IPS-18a (cell line): ENCODE results near the gene ARHGAP6.
"Not testable (repeated sequence)": the region's sequence is repeated elsewhere in the genome, so short reads cannot be mapped to it uniquely, and the experiment has no call there.

Experiments
- H3K27ac ChIP-seq: one replicate; pipeline ENCODE4 v1.5.1; 2013; ENCODE audit warnings: low read length
- H3K27me3 ChIP-seq: one replicate; pipeline ENCODE4 v1.6.1; 2013; ENCODE audit warnings: mild to moderate bottlenecking, low read length; ENCODE audit not compliant: control insufficient read depth, insufficient read depth
- H3K36me3 ChIP-seq: one replicate; pipeline ENCODE4 v1.6.1; 2013; ENCODE audit warnings: low read depth, low read length; ENCODE audit not compliant: control insufficient read depth
- H3K4me1 ChIP-seq: one replicate; pipeline ENCODE4 v1.6.1; 2013; ENCODE audit warnings: low read depth, low read length; ENCODE audit not compliant: control insufficient read depth
- H3K4me3 ChIP-seq: one replicate; pipeline ENCODE4 v1.5.1; 2013; ENCODE audit warnings: low read length
- H3K9ac ChIP-seq: one replicate; pipeline ENCODE4 v1.6.1; 2013; ENCODE audit warnings: mild to moderate bottlenecking, low read length, moderate library complexity
- H3K9me3 ChIP-seq: one replicate; pipeline ENCODE4 v1.6.1; 2013; ENCODE audit warnings: low read depth, low read length; ENCODE audit not compliant: control insufficient read depth

ARHGAP6 gene

DNA sequence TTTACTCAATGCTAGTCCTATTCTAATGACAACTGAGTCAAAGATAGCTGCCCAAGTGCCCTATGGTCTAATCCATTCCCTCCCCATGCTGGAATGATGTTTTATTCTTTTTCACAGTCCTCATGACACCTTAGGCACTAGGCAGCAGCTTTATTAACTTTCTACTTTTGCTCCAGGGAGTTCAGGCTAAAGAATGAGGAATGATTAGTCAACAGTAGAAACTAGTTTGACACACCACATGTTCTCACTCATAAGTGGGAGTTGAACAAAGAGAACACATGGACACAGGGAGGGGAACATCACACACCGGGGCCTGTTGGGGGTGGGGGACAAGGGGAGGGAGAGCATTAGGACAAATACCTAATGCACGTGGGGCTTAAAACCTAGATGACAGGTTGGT lies 309.8 kb downstream of the ARHGAP6 start:
- not testable (repeated sequence) for H3K27me3 ChIP-seq, H3K4me3 ChIP-seq, H3K9me3 ChIP-seq, H3K36me3 ChIP-seq, H3K27ac ChIP-seq, H3K9ac ChIP-seq, H3K4me1 ChIP-seq

DNA sequence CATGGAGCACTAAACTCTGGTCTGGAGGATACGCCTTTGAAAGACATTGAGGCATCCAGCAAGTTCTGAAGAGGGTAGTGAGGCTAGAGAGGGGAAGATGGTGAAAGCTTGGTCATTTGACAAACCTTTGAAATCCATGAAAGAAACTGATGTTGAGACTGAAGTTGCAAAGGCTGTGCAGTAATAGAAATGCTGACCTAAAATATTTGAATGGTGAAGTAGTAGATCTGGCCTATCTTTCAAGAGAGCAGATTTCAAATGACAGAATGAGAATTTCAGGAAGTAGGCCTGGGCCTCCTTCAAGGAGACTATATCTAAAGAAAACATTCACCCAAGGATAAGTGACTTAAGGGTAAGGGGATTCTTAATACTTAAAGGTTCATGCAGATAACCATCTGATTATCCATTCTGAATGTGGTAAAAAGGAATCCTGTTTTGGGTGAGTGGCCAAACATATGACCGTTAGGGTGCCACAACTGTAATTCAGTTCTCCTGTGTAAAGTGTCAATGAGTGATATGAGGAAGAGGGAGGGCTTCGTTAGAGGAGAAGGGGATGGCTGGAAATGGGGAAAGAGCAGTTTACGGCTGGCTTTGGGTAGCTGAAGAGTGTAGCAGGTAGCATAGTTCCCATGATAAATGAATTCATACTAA lies 310.3 kb downstream of the ARHGAP6 start:
- no peak overlapping the region for H3K27ac ChIP-seq
- no peaks in the 10 kb centered on the region for H3K4me1 ChIP-seq
- no peaks in the 10 kb centered on the region for H3K27me3 ChIP-seq
- H3K4me3 ChIP-seq: no peak overlapping the region
- H3K9ac ChIP-seq: no peak overlapping the region
- H3K9me3 ChIP-seq: no peaks in the 10 kb centered on the region
- H3K36me3 ChIP-seq: no peaks in the 10 kb centered on the region

DNA sequence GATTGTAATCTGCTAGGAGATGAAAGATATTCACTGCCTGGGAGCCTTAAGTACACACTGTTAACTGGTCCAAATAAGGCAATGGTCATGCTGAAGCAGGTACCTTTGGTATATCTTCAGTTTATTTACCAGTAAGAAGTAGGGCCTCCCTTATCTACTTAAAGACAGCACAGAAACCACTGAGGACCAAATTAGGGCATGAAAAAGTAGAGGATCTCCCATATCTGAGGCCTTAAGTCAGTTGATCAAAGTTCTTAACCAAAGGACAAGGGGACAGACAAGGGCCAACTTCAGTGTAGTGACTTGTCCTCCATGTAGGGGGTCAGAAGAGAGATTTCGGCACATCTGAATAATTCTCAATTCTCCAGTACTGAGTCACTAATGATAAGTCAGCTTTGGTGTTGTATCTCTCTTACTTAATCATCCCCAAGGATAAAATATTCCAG lies 313.4 kb downstream of the ARHGAP6 start:
- Histone ChIP-seq H3K27ac (no peak overlapping the region), H3K27me3 (no peaks in the 10 kb centered on the region), H3K9me3 (no peaks in the 10 kb centered on the region), H3K36me3 (no peaks in the 10 kb centered on the region), H3K4me1 (no peaks in the 10 kb centered on the region), H3K4me3 (no peak overlapping the region), H3K9ac (no peak overlapping the region)

DNA sequence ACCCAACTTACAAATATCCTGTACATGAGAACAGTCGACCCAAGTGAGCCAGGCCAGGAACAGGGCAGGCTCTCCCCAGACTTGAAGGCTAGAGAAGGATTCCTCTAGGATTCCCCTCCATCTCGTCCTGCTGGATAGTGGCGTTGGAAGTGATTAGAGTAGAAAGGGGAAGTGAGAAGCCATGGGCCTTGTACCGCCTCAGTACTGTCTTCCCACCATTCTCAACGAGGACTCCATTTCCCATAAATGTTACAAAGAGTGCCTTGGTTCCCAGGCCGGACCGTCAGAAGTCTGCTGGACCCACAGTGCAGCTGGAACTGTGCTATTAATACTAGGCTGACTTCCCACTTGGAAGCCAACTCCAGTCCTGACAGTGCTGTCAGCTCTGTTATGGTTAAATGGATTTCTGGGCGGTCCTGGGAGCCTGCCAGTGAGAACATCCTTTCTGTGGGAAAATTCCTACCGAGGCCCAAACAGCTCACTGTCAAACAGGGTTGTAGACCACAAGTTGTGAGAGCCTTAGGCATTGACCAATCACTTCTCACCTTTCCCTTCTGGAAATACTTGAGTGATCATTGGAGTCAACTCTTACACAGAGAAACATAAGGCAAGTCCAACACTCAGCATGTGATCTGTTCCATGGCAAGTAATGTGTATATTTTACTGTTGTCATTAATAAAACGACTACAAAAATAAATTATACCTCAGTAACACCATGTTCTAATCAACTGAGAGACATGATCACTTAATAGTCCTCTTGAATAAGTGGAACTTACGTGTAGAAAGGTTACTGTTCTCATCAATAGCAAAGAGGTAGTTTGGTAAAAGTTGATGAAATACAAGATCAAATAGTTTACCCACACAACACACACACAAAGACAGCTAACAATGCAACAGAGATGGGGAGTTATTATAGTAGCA lies 314.1 kb downstream of the ARHGAP6 start:
- no peak overlapping the region for H3K27ac ChIP-seq
- H3K36me3 ChIP-seq: no peaks in the 10 kb centered on the region
- no peaks in the 10 kb centered on the region for H3K9me3 ChIP-seq
- no peak overlapping the region for H3K9ac ChIP-seq
- no peak overlapping the region for H3K4me3 ChIP-seq
- H3K4me1 ChIP-seq: no peaks in the 10 kb centered on the region
- H3K27me3 ChIP-seq: no peaks in the 10 kb centered on the region

DNA sequence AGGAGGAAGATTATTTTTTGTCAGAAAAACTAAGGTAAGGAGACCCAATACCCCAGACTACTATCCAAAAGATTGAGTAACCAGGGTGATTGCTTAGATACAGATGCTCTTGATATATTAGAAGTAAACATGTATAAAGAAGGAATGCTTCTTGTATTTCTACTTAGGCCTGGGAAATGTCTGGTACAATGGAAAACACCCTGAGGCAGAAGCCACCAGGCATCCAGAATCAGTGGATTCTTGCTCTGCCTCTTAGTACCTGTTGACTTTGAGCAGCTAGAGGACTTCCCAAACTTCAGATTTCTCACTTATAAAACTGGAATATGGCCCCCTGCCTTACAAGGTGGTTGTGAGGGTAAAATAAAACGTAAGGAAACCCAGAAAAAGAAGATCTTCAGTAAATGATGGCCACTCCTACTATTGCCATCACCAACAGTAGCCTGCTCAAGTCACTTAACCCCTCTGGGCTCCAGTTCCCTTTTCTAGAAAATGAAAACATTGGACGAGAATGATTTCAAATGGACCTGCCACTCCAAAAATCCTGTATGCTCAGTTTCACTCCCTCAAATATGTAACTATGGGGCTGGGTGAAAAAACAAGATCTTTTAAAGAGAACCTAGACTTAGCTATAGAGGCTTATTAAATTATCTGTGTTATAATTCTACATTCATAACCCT lies 315.9 kb downstream of the ARHGAP6 start:
- Histone ChIP-seq H3K27ac (no peak overlapping the region), H3K9me3 (no peaks in the 10 kb centered on the region), H3K4me3 (no peak overlapping the region), H3K36me3 (no peaks in the 10 kb centered on the region), H3K4me1 (peaks cover 6% of the 10 kb centered on the region), H3K9ac (no peak overlapping the region), H3K27me3 (no peaks in the 10 kb centered on the region)

DNA sequence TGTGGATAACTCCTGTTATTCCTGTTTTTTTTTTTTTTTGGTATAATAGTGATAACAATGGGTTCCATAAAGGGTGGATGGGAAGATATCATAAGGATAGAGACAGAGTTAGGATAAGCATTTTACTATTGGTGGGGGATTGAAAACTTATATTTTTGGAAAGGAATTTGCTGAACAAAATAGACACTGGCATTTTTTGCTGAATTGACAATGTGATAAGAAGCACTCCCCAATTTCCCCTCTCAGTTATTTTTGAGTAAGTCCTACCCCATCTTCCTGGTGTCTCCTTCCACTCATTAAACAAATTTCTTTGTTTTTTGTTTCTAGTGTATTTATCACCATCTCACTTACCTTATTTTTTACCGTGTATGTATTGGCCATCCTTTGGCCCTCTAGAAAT lies 316.7 kb downstream of the ARHGAP6 start:
- H3K36me3 ChIP-seq: no peaks in the 10 kb centered on the region

DNA sequence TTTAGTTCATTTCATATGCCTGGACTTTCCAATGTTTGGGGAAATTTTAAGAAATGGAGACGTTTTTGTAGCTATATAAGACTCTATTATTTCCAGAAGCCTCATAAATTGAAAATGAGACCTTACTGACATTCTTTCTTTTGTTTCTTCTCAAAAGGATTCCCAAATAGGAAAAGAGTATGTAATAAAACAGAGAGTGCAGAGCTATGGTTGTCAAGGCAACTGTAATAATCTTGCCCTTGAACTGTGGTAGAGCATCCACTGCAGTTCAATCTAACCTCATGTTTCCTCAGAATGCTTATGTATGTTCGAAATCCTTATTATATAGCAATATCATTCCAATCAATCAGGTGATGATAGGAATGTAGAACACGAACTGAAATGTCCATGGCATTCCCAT lies 318.4 kb downstream of the ARHGAP6 start:
- Histone ChIP-seq H3K36me3 (no peaks in the 10 kb centered on the region), H3K27me3 (no peaks in the 10 kb centered on the region), H3K27ac (no peak overlapping the region), H3K4me3 (no peak overlapping the region), H3K9ac (no peak overlapping the region), H3K9me3 (no peaks in the 10 kb centered on the region), H3K4me1 (peaks cover 6% of the 10 kb centered on the region)

More for the DNA sequence above, 316.7 kb downstream of the ARHGAP6 start:
- H3K9ac ChIP-seq: no peak overlapping the region
- no peaks in the 10 kb centered on the region for H3K27me3 ChIP-seq
- no peaks in the 10 kb centered on the region for H3K9me3 ChIP-seq
- no peak overlapping the region for H3K27ac ChIP-seq
- peaks cover 6% of the 10 kb centered on the region for H3K4me1 ChIP-seq
- no peak overlapping the region for H3K4me3 ChIP-seq

DNA sequence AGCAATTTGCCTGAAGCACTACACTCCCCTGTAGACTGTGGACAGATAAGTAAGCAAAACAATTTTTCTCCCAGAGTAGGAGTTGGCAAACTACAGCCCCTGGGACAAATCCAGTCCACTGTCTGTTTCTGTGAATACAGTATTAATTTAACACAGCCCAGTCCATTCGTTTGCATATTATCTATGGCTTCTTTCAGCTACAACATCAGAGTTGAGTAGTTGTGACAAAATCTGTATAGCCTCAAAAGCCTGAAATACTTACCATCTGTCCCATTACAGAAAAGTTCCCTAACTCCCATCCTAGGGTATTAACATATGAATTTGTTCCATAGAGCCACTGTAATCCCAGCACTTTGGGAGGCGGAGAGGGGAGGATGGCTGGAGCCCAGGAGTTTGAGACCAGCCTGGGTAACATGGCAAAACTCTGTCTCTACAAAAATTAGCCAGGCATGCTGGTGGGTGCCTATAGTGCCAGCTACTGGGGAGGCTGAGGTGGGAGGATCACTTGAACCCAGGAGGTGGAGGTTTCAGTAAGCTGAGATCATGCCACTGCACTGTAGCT lies 319.5 kb downstream of the ARHGAP6 start:
- no peak overlapping the region for H3K27ac ChIP-seq
- H3K27me3 ChIP-seq: no peaks in the 10 kb centered on the region
- no peaks in the 10 kb centered on the region for H3K36me3 ChIP-seq

DNA sequence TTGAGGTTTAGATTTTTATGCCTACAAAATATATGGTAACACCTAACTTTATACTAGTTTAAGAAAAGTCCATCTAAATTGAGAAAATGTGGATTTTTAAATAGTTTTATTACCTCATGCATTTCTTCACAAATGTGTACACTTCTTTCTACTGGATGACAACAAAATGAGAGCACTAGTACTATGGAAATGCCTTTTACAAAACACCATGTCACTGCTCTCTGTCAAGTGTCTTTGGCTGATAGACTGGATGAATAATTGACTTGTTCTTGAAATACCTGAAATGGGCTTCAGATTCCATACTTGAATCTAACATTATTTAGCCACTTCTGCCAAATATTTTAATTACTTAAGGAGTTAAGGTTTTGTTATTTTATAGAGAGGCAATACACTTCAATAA lies 323.0 kb downstream of the ARHGAP6 start:
- Histone ChIP-seq H3K4me1 (peaks cover 6% of the 10 kb centered on the region), H3K9me3 (no peaks in the 10 kb centered on the region), H3K9ac (no peak overlapping the region), H3K27ac (no peak overlapping the region), H3K4me3 (no peak overlapping the region), H3K36me3 (no peaks in the 10 kb centered on the region), H3K27me3 (no peaks in the 10 kb centered on the region)

More for the DNA sequence above, 319.5 kb downstream of the ARHGAP6 start:
- Histone ChIP-seq H3K9ac (no peak overlapping the region), H3K4me3 (no peak overlapping the region), H3K4me1 (peaks cover 6% of the 10 kb centered on the region), H3K9me3 (no peaks in the 10 kb centered on the region)

DNA sequence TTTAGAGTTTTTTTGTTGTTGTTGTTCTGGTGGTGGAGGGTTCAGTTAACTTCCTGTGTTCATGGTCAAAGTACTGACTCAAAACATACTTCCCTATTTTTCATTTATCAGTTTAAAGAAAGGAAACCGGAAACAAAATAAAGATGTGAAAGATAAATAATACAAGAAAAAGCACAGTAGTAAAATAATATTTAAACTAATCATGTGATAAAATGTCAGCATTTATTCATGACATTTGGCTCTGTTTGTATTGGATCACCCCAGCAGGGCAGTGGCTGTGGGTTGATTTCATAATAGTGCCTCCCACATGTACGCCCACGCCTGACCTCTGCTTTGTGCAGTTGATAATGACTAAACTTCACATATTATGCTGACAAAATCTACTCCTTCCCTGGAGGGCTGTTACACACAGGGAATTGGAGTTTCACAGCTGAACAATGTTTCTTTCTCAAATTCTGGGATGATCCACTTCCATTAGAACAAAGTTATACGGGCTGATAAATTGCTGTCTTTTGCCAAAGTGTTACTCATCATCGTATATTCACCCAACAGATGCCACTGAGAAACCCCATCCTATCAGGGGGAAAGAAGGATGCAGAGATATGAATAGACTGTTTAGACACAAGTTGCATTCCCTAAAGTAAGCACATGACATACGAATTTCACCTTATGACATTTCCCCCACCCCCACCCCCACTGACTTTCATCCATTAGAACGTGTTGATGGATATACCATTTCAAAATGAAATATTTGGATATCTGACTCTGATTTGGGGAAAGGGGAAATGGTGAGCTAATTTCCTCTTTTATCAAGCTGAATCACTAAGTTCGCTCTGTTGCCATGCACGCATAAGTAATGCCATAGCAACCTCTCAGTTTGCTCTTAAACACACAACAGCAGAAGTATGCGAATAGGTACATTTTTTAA lies 324.2 kb downstream of the ARHGAP6 start:
- Histone ChIP-seq H3K4me1 (peaks cover 6% of the 10 kb centered on the region), H3K36me3 (no peaks in the 10 kb centered on the region), H3K4me3 (no peak overlapping the region), H3K27ac (no peak overlapping the region), H3K9ac (no peak overlapping the region), H3K27me3 (no peaks in the 10 kb centered on the region), H3K9me3 (no peaks in the 10 kb centered on the region)
